Fibroblast of skin of back (primary cell): ENCODE results near the gene HDAC5.
"Not testable (repeated sequence)": the region's sequence is repeated elsewhere in the genome, so short reads cannot be mapped to it uniquely, and the experiment has no call there.

Experiments used
- DNase-seq: peaks from one replicate; pipeline ENCODE4 v3.0.0-alpha.2; 2013

Gene HDAC5

DNA sequence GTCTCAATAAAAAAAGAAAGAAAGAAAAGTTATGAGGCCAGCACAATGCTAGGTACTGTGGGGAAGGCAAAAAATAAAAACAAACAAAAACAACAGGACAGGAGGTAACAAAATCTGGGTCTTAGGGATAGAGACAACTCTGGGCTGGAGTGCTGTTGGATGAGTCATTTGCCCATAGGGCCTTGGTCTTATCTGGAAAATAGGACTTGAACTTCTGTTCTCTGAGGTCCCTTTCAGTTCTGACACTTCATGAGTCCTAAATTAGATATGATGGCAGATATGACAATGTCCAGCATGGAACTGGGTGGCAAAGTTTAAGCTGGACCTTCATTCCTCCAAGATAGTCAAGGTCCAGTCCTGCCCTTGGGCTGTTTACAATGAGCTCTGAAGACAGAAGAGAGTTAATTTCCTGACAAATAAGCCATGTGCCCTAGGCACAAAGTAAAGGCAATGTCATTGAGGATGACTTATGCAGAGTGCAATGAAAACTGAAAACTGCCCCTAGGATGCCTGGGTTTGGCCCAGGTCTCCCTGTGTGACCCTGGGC, 8.9 kb upstream of the HDAC5 start:
- DNase-seq: no peak

DNA sequence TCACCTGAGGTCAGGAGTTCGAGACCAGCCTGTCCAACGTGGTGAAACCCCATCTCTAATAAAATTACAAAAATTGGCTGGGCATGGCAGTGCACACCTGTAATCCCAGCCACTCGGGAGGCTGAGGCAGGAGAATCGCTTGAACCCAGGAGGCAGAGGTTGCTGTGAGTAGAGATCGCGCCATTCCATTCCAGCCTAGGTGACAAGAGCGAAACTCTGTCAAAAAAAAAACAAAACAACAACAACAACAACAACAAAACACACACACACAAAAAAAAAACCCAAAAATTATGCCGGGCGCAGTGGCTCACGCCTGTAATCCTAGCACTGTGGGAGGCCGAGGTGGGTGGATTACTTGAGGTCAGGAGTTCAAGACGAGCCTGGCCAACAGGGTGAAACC, 7.9 kb upstream of the HDAC5 start:
- DNase-seq: not testable (repeated sequence)

DNA sequence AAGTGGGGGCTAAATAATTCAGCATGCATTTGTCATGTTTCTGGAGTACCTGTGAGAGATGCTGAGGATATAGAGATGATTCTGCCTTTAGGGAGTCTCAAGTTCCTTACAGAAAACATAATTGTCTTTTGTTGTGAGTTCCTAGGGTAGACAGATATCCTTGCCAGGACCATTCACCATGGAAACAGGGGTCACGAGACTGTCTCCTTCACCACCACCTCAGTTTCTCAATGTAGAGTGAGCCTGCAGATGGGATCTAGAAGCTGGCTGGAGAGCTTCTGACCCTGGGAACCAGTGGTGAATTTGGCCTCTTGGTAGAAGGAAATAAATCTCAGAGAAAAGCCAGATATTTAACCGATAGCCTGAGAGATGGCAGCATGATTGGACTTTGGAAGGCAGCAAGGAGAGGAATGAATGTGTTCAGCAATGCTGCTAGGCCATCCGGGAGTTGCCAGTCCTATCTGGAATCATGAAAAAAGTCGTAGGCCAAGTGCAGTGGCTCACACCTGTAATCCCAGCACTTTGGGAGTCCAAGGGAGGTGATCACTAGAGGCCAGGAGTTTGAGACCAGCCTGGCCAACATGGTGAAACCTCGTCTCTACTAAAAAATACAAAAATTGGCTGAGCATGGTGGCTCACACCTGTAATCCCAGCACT, 7.4 kb upstream of the HDAC5 start:
- DNase-seq: no peak

DNA sequence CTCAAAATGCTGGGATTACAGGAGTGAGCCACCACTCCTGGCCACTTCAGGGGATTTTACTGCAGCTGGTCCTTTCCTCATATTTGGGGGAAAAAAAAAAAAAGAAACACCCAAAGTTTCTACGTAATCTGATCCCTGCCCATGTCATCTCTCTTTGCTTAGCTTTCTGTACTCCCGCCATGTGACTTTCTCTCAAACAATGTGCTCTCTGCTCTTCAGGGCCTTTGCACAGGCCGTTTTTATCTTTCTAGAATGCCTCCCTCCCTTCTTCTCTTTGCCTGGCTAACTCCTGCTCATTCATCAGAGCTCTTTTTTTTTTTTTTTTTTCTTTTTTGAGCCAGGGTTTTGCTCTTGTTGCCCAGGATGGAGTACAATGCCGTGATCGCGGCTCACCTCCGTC, 4.9 kb upstream of the HDAC5 start:
- DNase-seq: no peak

DNA sequence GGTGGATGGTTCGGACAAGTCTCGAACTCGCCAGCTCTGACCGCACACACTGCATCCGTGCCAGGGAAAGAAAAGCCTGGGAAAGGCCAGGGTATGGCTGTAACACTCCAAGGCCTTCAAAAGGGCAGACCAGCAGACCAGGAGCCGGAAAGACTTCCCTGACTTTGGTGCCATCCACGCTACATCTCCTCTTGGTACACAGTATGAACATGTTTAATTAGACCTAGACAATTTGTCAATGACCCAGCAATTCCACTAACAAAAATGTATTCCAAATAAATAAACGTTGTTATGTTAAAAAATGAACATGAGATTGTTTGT, 637 bp upstream of the HDAC5 start:
- DNase-seq: no peak

DNA sequence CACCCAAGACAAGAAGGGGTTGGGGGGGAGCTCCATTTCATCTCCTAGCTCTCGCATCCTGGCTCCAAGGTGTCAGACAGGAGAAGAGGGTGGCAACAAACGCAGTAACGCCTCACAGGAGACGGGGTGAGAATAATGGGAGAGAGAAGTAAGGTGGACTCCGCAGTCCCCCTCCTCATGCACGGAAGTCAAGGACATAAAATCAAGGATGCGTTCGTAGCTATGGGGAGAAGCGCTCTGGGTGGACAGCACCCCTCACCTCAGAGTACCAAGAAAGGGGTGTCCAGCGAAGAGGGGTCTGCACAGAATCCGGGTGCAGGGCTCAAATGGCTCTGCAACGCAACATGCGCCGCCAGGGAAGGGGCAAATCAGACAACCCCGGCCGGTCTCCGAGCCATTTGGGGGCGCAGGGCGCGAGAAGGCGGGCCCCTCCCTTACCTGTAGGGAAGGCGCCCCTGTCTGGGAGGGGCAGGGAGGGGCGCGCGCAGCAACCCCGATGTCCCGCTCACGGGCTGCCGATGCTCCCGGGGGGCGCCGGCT, 555 bp downstream of the HDAC5 start:
- DNase-seq: no peak

DNA sequence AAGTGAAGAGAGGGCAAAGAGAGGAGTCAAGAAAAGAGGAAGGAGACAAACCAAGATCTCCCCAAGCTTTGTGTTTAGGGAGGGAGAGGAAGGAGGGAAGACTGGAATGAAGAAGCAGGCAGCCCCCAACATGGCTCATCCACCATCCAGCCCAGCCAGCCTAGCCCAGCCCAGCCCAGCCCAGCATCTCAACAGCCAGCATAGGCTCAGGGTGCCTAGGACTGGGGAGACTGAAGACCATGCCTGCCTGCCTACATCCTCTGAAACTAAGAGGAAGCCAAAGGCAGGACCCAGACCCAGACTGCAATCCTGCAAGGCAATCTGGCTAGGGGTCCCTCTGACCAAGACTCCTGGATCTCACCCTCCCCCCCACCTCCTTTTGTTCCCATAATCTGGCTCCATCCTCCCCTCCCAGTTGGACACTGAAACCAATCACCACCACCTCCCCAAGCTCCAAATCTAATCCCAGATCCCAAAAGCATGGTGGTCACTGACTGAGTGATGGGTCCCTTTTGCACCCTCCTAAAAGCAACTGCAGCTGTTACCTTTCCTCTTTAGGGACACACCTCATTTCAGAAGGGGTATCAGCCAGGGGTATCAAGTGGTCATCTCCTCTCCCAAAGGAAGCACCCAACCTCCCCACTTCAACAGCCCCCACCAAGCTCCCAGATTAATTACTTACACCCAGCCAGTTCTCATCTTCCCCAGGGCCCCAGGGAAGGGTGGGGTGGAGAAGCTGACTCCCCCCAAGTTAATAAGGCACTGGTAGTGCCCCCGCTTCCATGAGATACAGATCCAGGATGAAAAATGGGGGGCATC, 1.2 kb downstream of the HDAC5 start:
- DNase-seq: no peak

DNA sequence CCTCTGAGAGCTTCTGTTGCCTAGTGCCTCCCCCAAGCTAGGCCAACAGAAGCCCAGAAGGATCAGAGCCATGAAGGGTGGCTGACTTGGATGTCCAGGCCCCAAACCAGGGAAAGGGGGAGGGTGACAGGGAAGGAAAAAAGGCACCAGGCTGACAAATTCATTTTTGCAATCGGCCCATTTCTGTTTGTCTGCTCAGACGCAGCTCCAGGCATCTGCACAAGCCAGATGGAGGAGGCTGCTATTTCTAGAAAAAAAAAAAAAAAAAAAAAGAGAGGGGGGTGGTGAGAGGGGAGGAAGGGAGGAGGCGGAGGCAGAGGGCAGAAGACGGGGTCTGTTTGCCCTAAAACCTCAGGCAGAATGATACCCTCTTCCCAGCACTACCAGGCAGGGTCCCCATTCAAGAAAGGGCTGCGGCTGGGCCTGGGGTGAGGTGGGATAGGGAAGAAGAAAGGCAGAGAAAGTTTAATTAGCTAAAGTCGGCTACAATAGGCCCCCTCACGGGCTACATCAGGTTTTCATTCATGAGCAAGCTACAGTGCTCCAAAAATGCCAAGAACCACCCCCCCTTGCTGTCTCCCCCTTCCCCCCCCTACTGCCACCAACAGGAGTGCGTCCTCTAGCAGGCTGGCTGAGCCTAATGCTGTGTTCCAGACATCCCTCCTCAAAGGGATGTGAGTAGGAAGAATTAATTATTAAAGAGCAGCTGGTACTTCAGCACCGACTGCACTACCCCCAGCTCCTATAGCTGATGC, 2.4 kb downstream of the HDAC5 start:
- no peak for DNase-seq

DNA sequence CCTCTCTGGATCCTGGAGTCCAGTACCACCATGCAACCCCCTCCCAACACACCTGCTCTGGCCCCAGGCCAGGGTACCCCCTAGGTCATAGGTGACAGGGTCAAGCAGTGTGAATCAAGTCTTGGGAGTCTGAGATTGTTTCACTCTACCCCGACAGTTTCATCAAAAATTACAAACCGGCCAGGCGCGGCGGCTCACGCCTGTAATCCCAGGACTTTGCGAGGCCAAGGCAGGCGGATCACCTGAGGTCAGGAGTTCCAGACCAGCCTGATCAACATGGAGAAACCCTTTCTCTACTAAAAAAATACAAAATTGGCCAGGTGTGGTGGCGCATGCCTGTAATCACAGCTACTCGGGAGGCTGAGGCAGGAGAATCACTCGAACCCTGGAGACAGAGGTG, 3.2 kb downstream of the HDAC5 start:
- DNase-seq: not testable (repeated sequence)

DNA sequence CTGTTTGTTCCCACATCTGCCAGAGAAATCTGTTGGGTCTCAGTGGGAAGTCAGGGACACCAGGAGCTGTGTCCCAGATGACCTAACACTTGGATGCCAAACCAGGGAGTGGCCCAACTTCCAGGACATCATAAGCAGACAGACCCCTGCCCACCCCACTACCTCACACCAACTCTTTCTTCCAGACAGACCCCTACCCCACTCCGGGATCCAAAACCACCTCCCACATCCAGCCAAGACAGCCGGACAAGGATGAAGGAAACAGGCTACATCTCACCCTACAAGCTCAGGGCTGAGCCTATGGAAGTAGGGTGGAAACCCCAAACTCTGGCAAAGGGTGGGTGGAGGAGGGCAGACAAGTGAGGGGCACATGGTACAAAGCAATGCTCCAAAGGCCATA, 3.6 kb downstream of the HDAC5 start:
- DNase-seq: no peak

DNA sequence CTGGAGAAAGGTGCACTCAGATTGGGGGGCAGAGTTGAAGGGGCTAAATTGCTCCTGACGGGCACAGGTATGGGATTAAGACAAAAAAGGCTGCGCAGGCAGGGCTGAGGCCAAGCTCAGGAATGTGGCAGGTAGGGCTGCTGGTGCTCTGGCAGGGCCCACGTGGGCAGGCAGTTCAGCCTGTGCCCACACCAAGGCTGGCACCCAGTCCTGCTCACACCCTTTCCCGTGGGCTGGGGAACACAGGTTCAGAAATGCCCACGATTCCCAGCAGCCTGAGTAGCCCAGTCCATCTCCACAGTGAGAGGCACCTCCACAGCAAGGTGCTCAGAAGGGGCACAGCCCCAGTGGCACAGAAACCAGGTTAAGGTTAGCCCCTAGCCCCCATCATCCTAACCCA, 4.4 kb downstream of the HDAC5 start:
- no peak for DNase-seq

DNA sequence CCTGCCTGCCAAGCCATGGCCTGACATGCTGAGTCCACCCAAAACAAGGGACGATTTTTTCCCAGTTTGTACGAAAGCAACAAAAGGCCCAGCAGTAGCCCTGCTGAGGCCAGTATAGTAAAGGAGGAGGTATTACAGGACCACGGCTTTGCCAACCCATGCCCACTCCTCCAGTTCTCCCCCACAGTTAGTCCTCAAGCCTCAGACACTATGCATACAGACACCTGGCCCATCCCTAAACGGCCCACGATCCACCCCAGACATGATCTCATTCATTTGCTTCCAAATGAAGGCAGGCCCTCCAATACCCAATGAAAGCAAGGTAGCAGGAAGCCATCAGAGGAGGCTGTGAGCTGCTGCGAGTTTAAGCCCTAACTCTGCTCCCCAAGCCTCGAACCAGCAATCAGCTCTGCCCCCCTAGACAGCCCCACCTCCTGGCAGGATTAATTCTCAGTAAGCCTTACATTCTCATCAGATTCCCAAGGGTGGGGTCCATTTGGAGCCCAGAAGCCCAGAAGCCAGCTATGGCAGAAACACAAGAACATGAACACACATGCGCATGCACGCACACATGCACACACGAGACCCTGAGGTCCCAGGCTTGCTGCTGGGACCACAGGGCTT, 4.9 kb downstream of the HDAC5 start:
- no peak for DNase-seq

DNA sequence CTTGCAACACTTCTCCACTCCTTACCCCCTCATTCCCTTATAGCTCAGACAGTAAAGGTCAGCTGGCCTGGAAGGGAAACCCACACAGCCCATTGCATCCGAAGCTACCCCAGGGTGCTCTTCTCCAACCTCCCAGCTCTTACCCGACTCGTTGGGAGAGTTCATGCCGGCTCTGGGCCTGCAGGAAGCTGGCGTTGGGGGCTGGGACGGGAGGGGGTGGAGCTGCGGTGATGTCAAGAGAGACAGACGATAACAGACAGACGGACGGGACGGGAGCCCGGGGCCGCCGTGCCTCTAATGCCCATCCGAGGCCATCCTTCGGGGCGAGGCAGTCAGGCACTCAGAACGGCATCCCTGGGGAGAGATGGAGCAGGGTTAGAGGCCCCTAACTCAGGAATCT, 6.1 kb downstream of the HDAC5 start:
- DNase-seq: no peak

DNA sequence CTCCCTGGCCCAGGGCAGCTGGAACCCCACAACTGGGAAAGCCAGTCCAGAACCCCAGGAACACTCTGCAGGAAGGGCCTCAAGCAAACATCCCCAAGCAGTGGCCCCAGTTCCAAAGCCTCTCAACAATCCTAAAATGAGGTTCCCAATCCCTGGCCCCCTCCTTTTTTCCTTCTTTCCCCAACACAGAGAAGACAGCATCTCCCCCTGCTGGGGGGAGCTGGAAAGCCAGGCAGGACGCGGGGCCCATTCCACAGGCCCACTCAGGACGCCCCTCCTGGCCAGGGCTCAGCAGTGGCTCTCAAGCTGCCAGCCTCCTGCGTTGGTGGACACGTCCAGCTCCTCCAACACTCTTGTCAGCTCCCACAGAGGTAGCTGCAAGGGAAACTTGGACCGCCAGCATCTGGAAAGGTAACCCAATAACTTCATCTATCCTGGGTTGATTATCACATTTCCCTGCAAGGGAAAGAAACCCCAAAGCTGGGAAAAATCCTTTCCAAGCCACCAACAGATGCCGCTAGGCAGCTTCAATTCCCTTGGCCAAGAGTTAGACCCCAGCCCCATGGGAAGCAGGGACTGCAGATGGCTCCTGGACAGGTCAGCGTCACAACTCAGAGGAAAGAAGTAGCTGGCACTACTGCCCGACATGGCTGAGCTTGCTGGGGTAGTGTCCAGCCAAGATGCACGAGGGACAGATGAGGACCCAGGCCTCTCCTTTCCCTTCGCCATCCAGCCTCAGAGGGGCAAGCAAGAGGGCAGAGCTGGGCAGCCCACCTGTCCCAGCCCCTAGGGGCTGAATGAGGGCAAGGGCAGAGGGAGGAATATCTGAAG, 7.6 kb downstream of the HDAC5 start:
- DNase-seq: peak; percentile 50

DNA sequence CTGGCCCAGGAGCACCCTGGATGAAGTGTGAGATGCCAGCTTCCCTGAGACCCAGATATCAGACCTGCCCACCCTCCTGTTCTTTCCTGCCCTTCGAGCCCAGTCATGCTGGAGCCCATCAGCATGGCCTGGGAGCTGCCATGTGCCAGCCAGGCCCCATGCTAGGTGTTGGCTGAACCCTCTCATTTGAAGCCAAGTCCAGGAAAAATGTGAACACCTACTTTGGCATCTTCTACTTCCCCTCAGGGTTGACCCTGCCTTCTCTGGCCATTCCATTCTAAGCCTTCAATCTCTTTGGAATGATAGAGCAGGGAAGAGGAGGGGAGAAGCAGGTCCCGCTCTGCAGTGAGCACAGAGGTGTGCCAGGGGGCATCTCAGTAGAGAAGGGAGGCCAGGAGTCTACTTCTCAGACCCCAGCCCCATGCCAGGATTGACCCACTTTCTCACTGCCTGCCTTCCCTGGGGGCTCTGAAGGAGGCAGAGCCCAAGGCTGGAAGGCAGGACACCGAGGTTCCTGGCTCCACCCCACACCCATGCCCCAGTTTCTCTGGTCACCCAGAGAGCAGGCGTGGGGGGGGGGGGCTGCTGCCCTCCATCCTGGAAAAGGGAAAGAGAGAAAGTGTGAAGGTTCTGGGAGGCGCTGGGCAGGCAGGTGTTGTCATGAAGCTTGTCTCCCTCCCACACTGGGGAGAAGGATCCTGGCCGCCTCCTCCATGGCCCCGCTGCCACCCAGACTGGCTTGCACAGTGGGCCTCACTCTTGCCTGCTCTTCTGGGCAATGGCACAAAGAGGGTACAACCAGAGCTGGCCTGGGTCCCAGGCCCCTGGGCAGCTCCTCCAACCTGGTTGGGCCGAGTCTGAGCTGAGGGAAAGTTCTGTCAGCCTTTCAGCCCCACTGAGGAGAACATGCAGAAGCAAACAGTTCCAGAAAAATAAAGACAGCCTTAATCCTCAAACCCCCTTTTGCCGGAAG, 9.3 kb downstream of the HDAC5 start:
- no peak for DNase-seq

DNA sequence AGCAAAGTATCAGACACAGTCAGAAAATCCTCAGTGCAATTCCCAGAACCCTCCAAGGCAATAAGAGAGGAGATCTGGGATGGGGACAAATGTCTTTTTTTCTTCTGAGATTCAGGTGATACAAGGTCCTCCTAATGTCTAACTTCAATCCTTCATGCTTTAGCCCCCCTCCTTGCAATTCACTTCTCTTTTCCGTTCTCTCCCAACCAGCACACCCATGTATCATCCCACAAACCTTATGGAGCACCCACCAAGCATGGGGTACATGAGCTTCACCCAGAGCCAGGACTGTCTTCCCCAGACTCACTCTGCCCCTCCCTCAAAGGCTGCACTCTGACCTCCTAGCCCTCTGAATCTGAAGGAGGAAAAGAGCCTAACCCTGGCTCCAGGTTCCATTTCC, 10.1 kb downstream of the HDAC5 start:
- no peak for DNase-seq

DNA sequence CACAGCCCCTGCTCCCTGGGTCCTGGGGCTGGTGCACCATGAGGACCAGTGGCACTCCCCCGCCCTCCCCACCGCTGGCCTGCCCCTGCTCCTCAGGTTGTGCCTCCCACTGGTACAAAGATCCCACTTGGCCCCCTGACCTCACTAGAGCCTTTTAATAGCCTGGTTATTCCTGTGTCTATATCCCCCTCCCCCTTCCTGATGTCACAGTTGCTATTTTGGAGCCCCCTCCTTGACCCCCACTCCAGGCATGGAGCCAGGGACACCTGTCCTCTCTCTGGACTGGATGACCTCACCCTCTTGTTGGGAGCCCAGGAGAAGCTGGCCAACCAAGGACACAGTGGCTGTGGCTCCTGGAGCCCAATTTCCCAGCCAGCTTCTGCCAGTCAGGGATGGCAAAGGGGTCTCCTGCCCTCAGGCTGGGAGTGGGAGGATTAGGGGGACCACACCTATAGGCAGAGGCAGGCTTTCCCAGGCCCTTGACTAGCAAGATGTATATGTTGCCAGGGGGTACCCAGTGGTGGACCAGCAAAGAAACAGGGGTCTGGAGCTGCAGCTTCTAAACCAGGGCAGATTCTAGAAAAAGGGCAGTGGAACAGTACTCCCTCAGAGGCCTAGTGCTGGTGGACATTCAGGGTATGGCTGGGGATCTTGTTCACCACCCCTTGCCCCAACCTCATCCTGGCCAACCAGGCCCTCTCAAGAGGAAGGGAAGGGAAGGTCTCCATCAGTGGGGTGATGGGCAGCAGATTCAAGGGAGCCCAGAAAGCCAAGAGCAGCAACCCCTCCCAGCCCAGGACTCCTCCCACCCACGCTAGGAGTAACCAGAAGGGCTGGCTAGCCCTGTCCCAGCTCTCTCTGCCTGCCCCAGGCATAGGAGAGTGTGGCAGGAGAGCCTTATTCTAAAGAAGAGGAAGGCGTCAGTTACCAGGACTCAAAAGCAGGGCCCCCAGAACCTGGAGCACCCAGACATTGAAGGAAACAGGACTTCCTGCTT, 10.9 kb downstream of the HDAC5 start:
- DNase-seq: no peak

DNA sequence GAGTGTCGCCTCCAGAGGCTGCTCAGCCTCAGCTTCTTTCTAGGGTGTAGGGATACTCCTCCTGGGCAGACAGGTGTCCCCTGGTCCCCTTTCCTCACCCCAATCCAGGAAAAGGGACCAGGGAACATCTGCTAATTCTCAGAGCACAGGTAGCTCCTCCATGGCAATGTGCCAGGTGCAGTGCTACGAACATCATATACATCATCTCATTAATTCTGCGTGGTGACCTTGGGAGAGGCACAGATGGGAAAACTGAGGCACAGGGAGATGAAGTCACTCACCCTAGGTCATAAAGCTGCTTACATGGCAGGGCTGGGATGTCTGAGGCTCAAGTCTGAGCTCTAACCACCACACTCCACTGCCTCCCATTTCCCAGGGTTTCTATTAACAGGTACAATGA, 11.7 kb downstream of the HDAC5 start:
- no peak for DNase-seq
